GM21529 (cell line): ENCODE measurements around the gene GALK2.
"Not testable (repeated sequence)": the region's sequence is repeated elsewhere in the genome, so short reads cannot be mapped to it uniquely, and the experiment has no call there.

Experiments
- ATAC-seq: cut with Tn5 transposase; IDR thresholded peaks from one replicate; pipeline ENCODE4 v1.9.1; 2021; ENCODE audit not compliant: unreplicated experiment

GALK2 gene

GRCh38 chr15:49215768-49216739 is 46.0 kb downstream of the GALK2 start:
- ATAC-seq, result peak; percentile 99

GRCh38 chr15:49223536-49224274 is 53.7 kb downstream of the GALK2 start:
- no peak for ATAC-seq

- no peak for ATAC-seq
These were observed 55.7 kb downstream of the GALK2 start for GRCh38 chr15:49225572-49226281.

DNA sequence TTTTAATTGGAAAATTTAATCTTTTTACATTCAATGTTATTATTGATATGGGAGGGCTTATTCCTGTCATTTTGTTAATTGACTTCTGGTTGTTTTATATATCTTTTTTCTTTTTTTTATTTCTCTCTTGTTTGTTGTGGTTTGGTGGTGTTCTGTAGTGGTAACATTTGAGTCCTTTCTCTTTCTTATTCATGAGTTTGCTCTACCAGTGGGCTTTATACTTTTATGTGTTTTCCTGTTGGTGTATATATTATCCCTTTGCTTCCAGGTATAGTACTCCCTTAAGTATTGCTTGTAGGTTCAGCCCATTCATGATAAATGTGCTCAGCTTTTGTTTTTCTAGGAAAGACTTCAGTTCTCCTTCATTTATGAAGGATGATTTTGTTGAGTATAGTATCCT is 57.6 kb downstream of the GALK2 start:
- no peak for ATAC-seq

GRCh38 chr15:49229922-49230321 is 59.9 kb downstream of the GALK2 start:
- ATAC-seq, result no peak

DNA sequence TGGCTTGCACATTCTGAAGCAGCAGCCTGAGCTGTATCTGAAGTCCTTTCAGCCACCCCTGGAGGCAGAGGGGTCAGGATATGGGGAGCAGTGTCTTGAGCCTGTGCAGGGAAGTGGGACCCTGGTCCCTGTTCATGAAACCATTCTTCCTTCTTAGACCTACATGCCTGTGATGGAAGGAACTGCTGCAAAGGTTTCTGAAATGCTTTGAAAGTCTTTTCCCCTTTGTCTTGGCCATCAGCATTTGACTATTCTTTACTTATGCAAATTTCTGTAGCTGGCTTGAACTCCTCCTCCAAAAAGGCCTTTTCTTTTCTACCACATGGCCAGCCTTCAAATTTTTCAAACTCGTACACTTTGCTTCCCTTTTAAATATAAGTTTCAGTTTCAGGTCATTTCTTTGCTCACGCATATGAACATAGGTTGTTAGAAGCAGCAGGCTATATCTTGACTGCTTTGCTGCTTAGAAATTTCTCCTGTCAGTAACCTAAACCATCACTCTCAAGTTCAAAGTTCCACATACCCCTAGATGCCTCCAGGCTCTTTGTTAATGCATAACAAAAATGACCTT is 62.3 kb downstream of the GALK2 start:
- no peak for ATAC-seq

DNA sequence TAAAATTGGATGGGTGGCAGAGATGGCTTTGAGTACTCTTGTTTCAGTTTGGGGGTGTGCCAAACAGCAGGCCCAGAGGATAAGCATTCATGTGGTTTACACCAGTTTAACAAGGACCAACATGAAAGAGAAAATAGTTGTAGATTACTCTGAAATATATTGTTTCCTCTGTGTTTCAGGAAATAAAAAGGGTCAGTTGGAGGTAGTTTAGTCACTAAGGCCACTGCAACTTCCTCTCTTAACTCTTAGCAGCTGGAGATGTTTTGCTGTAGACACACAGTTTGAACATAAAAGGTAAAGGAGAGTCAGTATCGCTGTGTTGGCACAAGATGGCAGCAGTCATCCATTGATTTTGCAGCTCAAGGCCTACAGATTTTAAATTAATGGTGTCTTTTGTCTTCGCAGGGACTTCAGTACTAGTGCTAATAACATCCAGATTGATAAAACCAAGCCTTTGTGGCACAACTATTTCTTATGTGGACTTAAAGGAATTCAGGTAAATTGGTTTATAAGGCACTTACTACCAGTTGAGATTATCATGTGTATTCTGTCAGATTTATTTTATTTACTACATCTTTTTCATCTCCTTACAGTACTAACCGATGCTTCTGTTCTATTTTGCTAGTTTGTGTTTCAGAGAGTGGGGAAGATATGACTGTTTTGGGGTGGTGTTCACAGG is 65.5 kb downstream of the GALK2 start:
- peak; percentile 95 for ATAC-seq

DNA sequence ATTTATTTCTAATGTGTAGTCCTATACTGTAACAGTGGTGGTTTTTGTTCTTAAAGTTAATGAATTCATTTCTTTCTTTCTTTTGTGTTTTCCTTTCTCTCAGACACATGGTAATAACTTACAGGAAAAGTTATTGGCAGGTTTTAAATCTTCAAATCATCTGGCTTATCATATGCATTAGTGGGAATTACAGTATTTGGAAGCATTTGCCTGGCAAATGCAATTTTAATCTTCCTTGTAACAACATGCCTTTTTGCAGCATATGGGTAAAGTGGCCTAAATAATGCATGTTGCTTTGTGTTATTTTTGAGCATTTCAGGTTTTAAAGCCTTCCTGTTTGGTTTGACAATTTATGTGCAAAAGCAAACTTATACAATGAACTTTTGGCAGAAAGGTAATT is 66.8 kb downstream of the GALK2 start:
- ATAC-seq, result no peak

GRCh38 chr15:49238342-49238741 is 68.3 kb downstream of the GALK2 start:
- no peak for ATAC-seq

- no peak for ATAC-seq
These were observed 69.1 kb downstream of the GALK2 start for GRCh38 chr15:49239105-49239504.

DNA sequence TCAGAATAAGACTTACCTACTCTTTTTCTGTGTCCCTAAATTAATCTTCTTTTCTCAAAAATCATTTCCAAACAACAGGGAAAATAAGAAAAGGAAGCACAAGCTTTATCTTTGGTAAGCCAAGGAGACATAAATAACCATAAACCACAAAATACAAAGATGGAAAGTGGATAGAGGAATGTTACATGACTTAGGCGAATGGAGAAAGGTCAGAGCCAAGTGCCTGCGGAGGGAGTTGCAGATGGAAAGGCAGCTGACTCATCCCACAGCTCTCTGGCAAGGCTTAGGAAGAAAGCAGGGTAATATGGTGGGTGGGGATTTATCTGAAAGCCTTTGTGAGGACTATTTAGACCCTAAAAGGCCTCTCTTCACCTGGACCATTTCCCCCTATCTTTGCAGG is 72.8 kb downstream of the GALK2 start:
- ATAC-seq, result no peak

- no peak for ATAC-seq
These were observed 77.6 kb downstream of the GALK2 start for GRCh38 chr15:49247556-49248110.

GRCh38 chr15:49248291-49248690 is 78.2 kb downstream of the GALK2 start:
- no peak for ATAC-seq

DNA sequence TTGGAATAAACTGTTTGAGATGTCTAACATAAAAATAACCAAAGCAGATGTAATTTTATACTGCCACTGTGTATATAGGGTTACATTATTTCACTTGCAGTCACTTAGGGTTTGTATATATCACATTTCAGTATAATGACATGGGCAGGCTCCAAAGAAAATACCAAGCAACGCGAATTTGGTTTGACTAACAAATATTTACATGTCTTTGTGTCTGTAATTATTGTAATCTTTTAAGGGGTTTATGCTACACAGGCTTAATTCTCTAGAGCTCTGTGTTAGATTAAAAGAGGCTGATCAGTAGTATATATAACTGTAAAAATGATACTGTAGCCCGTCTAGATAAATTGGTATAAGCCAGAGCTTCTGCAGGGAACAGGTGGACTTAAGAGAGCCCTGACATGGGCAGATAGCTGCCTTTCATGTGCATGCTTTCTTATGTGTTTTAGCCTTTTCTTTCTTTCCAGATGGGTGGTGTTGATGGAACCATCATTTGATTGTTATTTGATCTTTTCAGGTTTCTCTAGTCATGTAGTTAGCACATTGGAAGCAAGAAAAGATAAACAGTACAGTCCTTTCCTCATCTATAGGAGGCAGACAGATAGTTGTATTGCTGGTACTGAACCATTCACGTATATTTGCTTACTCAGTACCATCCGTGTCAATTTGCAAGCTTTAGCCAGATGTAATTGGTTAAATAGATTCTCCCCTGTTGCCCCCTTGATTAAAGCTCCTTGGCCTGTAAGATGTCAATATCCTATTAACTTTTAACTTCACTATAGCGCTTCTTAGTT is 86.1 kb downstream of the GALK2 start:
- ATAC-seq, result no peak

DNA sequence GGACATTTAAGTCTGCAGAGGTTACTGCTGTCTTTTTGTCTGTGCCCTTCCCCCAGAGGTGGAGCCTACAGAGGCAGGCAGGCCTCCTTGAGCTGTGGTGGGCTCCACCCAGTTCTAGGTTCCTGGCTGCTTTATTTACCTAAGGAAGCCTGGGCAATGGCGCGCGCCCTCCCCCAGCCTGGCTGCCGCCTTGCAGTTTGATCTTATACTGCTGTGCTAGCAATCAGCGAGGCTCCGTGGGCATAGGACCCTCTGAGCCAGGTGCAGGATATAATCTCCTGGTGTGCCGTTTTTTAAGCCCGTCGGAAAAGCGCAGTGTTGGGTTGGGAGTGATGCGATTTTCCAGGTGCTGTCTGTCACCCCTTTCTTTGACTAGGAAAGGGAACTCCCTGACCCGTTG is 95.1 kb downstream of the GALK2 start:
- ATAC-seq, result not testable (repeated sequence)

GRCh38 chr15:49265911-49266310 is 95.9 kb downstream of the GALK2 start:
- no peak for ATAC-seq

- no peak for ATAC-seq
These were observed 100.7 kb downstream of the GALK2 start for GRCh38 chr15:49270541-49271421.

DNA sequence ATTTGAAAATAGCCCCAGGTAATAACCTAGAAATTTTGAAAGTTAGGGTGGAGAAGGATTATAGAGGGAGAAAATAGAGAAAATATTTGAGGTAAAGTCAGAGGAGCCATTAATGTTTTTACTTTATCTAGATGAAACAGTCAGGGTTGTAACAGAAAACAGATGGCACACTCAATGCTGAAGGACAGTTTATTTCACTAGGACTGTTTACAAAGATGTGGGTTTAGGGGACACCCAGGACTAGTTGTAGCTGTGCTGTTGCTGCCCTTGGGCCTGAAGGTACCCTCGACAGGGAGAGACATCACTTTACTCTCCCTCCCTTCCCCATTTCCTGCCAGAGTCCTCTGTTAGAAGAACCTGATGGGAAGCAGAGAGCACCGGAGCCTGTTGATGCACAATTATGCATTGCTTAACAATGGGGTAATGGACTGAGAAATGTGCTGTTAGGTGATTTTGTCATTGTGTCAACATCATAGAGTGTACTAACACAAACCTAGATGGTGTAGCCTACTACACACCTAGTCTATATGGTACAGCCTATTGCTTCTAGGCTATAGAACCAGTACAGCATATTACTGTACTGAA is 103.8 kb downstream of the GALK2 start:
- no peak for ATAC-seq
